ENCODE measurements around the gene POLG. TPM values are rescaled to one million over a fixed set of nuclear protein-coding genes. Genes with fewer than 3 reads are reported as not detected.

POLG gene
- total and polyA plus RNA-seq, 8 donors = 22.7 to 172 (median 54.7) TPM

- no peaks in the 10 kb centered on the region for H3K36me3 ChIP-seq
- peaks cover 14 to 100% (median 80%) of the 10 kb centered on the region in 3 donors for H3K27me3 ChIP-seq
- no peak overlapping the region for H3K27ac ChIP-seq
- H3K4me1 ChIP-seq = peaks cover 7 to 23% (median 18%) of the 10 kb centered on the region in 4 donors
- TF ChIP-seq CTCF (IDR thresholded peaks at IDR 0.05) (peak in 3 of 7 experiments; percentile 16 to 19 (median 18)), EP300 (IDR thresholded peaks at IDR 0.05) (no peak)
- H3K9me3 ChIP-seq = no peaks in the 10 kb centered on the region
- H3K4me3 ChIP-seq = no peak overlapping the region
- 20 to 25% (median 24%) methylated on average over 13 of the region's 13 CpGs for WGBS, 5 donors
- intact Hi-C loops (cut with DNase I; ENCODE audit: low total_unique reads) = no loop called here
- DNase-seq = peak in 1 of 2 donors; percentile 50
Observed at GRCh38 chr15:89356634-89357298, 22.1 kb upstream of the POLG start.

GRCh38 chr15:89353991-89354390 lies 19.4 kb upstream of the POLG start:
- TF ChIP-seq CTCF (IDR thresholded peaks at IDR 0.05) (no peak), POLR2AphosphoS5 (IDR thresholded peaks at IDR 0.05) (no peak), POLR2A (IDR thresholded peaks at IDR 0.05) (no peak), EP300 (IDR thresholded peaks at IDR 0.05) (no peak)
- intact Hi-C loops (cut with DNase I; ENCODE audit: low total_unique reads) = no loop called here
- no peak for DNase-seq

GRCh38 chr15:89352476-89352875 lies 17.9 kb upstream of the POLG start:
- TF ChIP-seq POLR2AphosphoS5 (IDR thresholded peaks at IDR 0.05) (no peak), CTCF (IDR thresholded peaks at IDR 0.05) (no peak), POLR2A (IDR thresholded peaks at IDR 0.05) (no peak)
- intact Hi-C loops (cut with DNase I; ENCODE audit: low total_unique reads) = no loop called here
- no peak overlapping the region for H3K4me3 ChIP-seq
- H3K4me1 ChIP-seq = no peaks in the 10 kb centered on the region
- no peak for DNase-seq
- H3K27me3 ChIP-seq = peaks cover 0 to 87% (median 39%) of the 10 kb centered on the region in 3 donors
- no peaks in the 10 kb centered on the region for H3K36me3 ChIP-seq
- WGBS, 5 donors = 57 to 76% (median 66%) methylated on average over 4 of the region's 4 CpGs
- no peaks in the 10 kb centered on the region for H3K9me3 ChIP-seq
- no peak overlapping the region for H3K27ac ChIP-seq

More at GRCh38 chr15:89353991-89354390, 19.4 kb upstream of the POLG start:
- H3K27me3 ChIP-seq = peaks cover under 1 to 90% (median 53%) of the 10 kb centered on the region in 3 donors
- H3K27ac ChIP-seq = no peak overlapping the region
- no peak overlapping the region for H3K4me3 ChIP-seq
- H3K9me3 ChIP-seq = no peaks in the 10 kb centered on the region
- WGBS, 5 donors = 62 to 78% (median 71%) methylated on average over 2 of the region's 2 CpGs
- peaks cover 2 to 9% (median 7%) of the 10 kb centered on the region in 4 donors for H3K4me1 ChIP-seq
- no peaks in the 10 kb centered on the region for H3K36me3 ChIP-seq

GRCh38 chr15:89349206-89349558 lies 14.6 kb upstream of the POLG start:
- Histone ChIP-seq H3K27me3 (peaks cover 0 to 87% (median 17%) of the 10 kb centered on the region in 3 donors), H3K36me3 (no peaks in the 10 kb centered on the region), H3K4me3 (no peak overlapping the region), H3K27ac (no peak overlapping the region), H3K9me3 (no peaks in the 10 kb centered on the region), H3K4me1 (no peaks in the 10 kb centered on the region)
- TF ChIP-seq CTCF (IDR thresholded peaks at IDR 0.05) (no peak), EP300 (IDR thresholded peaks at IDR 0.05) (no peak), POLR2AphosphoS5 (IDR thresholded peaks at IDR 0.05) (no peak), POLR2A (IDR thresholded peaks at IDR 0.05) (no peak)
- intact Hi-C loops (cut with DNase I; ENCODE audit: low total_unique reads) = loop anchor here (10.0 kb wide), 1 partner anchor 114 kb away; no protein-coding TSS in a partner anchor
- no peak for DNase-seq
- 65 to 78% (median 68%) methylated on average over 4 to 5 of the region's 5 CpGs for WGBS, 5 donors

Measured in stomach (tissue), 9 donors.